ENCODE results near the gene GSDME.

GRCh38 chr7:24778543-24779282 is 21.4 kb upstream of the GSDME start:
- TF ChIP-seq CTCF (IDR thresholded peaks at IDR 0.05) (no peak), POLR2A (IDR thresholded peaks at IDR 0.05) (no peak)
